GM12872 (cell line): ENCODE results near the gene MLLT3.

Source experiments
- CTCF ChIP-seq: IDR thresholded peaks from 3 replicates; pipeline ENCODE4 v1.5.1; 2011; ENCODE audit warnings: low read depth, mild to moderate bottlenecking, low read length, moderate library complexity; ENCODE audit not compliant: insufficient read depth

The MLLT3 gene

GRCh38 chr9:20473515-20474013 is 148.7 kb downstream of the MLLT3 start:
- TF ChIP-seq CTCF, result no peak

GRCh38 chr9:20472342-20473045 is 149.8 kb downstream of the MLLT3 start:
- no peak for TF ChIP-seq CTCF

- no peak for TF ChIP-seq CTCF
These were observed 155.8 kb downstream of the MLLT3 start for GRCh38 chr9:20466328-20467008.

- TF ChIP-seq CTCF, result no peak
These were observed 158.1 kb downstream of the MLLT3 start for GRCh38 chr9:20464242-20464641.

- TF ChIP-seq CTCF, result no peak
These were observed 158.5 kb downstream of the MLLT3 start for GRCh38 chr9:20463823-20464222.

- peak; percentile 26; the same call in 1 of the 3 replicates for TF ChIP-seq CTCF
These were observed 159.9 kb downstream of the MLLT3 start for GRCh38 chr9:20462410-20462809.

GRCh38 chr9:20447291-20447690 is 175.0 kb downstream of the MLLT3 start:
- no peak for TF ChIP-seq CTCF
